ENCODE measurements around the gene ST3GAL4. TPM values are rescaled to one million over a fixed set of nuclear protein-coding genes. Genes with fewer than 3 reads are reported as not detected.

ST3GAL4 gene
- total RNA-seq, 1 donor from 2014 or later, result 19.1 TPM

- H3K27me3 Mint-ChIP-seq, result no peaks in the 10 kb centered on the region
- DNase-seq (ENCODE audit: extremely low spot score, unreplicated experiment), result no peak
- H3K4me3 Mint-ChIP-seq, result no peak overlapping the region
- peaks cover 35% of the 10 kb centered on the region for H3K4me1 Mint-ChIP-seq (ENCODE audit: unreplicated experiment)
- no peaks in the 10 kb centered on the region for H3K9me3 Mint-ChIP-seq
- H3K27ac Mint-ChIP-seq, result no peak overlapping the region
- peaks cover 20% of the 10 kb centered on the region for H3K36me3 Mint-ChIP-seq
- TF ChIP-seq, protein P1, sequence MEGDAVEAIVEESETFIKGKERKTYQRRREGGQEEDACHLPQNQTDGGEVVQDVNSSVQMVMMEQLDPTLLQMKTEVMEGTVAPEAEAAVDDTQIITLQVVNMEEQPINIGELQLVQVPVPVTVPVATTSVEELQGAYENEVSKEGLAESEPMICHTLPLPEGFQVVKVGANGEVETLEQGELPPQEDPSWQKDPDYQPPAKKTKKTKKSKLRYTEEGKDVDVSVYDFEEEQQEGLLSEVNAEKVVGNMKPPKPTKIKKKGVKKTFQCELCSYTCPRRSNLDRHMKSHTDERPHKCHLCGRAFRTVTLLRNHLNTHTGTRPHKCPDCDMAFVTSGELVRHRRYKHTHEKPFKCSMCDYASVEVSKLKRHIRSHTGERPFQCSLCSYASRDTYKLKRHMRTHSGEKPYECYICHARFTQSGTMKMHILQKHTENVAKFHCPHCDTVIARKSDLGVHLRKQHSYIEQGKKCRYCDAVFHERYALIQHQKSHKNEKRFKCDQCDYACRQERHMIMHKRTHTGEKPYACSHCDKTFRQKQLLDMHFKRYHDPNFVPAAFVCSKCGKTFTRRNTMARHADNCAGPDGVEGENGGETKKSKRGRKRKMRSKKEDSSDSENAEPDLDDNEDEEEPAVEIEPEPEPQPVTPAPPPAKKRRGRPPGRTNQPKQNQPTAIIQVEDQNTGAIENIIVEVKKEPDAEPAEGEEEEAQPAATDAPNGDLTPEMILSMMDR (conservative IDR thresholded peaks at IDR 0.05), result no peak
Observed at GRCh38 chr11:126347751-126348668, 7.5 kb upstream of the ST3GAL4 start.

DNA sequence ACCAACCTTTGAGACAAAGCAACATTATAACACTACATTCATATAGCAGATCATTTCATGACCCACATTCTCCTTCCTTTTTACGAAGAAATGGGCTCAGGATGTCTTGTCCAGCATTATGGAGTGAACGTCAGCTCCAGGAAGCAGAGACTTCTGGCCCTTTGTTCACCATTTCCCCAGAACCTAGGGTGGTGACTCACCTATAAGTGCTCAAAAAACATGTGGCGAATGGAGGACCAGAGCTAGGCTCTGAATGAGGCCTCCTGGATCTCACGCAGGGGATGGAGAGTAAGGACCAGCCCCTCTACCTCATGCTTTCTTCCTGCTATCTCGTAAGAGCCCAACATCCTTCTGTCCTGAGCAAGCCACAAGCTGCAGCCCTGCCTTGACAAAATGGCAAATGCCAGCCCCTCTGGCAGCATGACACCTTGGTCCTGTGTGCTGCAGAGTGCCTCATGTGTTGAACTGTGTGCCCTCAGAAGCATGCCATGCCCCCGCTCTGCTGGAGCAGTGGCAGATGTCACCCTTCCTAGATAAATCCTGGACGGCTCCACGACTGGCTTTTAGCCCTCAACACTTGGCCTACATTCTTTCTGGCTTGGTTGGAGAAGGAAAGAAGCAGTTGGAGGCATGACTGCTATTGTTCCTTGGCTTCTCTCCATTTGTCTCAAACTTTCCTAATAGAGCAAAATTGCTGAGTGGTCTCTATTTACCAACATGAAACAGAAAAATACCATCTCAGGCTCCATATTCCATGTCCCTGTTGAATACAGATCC lies 6.5 kb upstream of the ST3GAL4 start:
- Mint-ChIP-seq H3K36me3 (peaks cover 15% of the 10 kb centered on the region), H3K4me3 (no peak overlapping the region), H3K4me1 (ENCODE audit: unreplicated experiment) (peaks cover 45% of the 10 kb centered on the region), H3K27ac (no peak overlapping the region), H3K27me3 (no peaks in the 10 kb centered on the region), H3K9me3 (no peaks in the 10 kb centered on the region)
- no peak for DNase-seq (ENCODE audit: extremely low spot score, unreplicated experiment)
- TF ChIP-seq, protein P1 (conservative IDR thresholded peaks at IDR 0.05), result no peak

DNA sequence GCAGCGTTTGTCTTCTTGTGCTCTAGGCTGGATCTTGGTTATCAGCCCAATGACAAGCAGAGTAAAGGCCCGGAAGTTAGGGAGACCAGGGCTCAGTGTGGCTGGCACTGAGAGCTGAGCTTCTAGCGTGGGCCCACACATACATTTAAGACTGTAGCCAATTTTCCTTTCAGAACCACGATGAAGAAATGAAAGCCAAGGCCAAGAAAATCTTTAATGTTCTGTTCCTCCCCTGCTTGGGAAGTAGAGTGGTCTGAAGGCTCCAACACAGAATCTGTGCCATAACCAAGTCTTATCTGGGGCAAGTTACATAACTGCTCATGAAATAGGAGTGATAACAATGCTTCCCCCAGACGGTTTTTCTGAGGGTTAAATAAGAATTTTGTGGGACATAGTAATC lies 4.7 kb upstream of the ST3GAL4 start:
- Mint-ChIP-seq H3K4me1 (ENCODE audit: unreplicated experiment) (peaks cover 44% of the 10 kb centered on the region), H3K9me3 (no peaks in the 10 kb centered on the region)
- TF ChIP-seq, protein P1 (conservative IDR thresholded peaks at IDR 0.05), result no peak

DNA sequence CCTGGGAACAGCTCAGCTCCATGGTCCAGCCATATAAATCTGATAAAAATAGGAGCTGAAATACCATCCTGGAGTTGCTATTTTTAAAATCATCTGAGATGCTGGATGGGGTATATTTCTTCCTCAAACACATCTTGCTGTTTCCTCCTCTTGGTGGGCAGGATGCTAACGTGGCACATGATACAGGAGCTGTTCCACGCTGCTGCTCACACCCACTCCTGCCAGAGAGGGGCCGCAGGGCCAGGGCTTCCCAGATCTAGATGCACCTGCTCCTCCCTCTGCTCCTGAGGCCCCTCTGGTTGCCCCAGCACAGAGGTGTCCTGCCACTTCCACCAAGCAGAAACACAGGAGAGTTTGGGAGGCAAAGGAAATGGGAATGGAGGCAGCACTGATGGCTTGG lies 3.3 kb upstream of the ST3GAL4 start:
- no peak for DNase-seq (ENCODE audit: extremely low spot score, unreplicated experiment)
- Mint-ChIP-seq H3K27me3 (no peaks in the 10 kb centered on the region), H3K4me3 (no peak overlapping the region), H3K9me3 (no peaks in the 10 kb centered on the region), H3K4me1 (ENCODE audit: unreplicated experiment) (peaks cover 42% of the 10 kb centered on the region), H3K27ac (no peak overlapping the region), H3K36me3 (peaks cover 6% of the 10 kb centered on the region)
- TF ChIP-seq, protein P1 (conservative IDR thresholded peaks at IDR 0.05), result no peak

More for the DNA sequence above, 4.7 kb upstream of the ST3GAL4 start:
- Mint-ChIP-seq H3K27ac (peak overlapping the region; percentile 9), H3K4me3 (no peak overlapping the region), H3K36me3 (peaks cover 9% of the 10 kb centered on the region), H3K27me3 (no peaks in the 10 kb centered on the region)
- no peak for DNase-seq (ENCODE audit: extremely low spot score, unreplicated experiment)

GRCh38 chr11:126352934-126353801 lies 2.3 kb upstream of the ST3GAL4 start:
- DNase-seq (ENCODE audit: extremely low spot score, unreplicated experiment), result no peak
- Mint-ChIP-seq H3K27me3 (no peaks in the 10 kb centered on the region), H3K4me3 (peak overlapping the region; percentile 74), H3K36me3 (peaks cover 6% of the 10 kb centered on the region), H3K4me1 (ENCODE audit: unreplicated experiment) (peaks cover 41% of the 10 kb centered on the region), H3K27ac (peak overlapping the region; percentile 56), H3K9me3 (no peaks in the 10 kb centered on the region)
- TF ChIP-seq, protein P1 (conservative IDR thresholded peaks at IDR 0.05), result no peak

Data from type B pancreatic cell (in vitro differentiated cells).